ENCODE results near the gene UBE2H.

GRCh38 chr7:129949292-129950133, 3.2 kb downstream of the UBE2H start:
- peak; percentile 3 to 70 (median 57) for TF ChIP-seq POLR2A (IDR thresholded peaks at IDR 0.05)
- TF ChIP-seq CTCF (IDR thresholded peaks at IDR 0.05), result no peak

Data from body of pancreas (tissue), 4 donors.